Measurements from ENCODE around the gene DGKE.

The DGKE gene

GRCh38 chr17:56909742-56910508 lies 76.0 kb downstream of the DGKE start:
- no peak overlapping the region for H3K4me3 ChIP-seq (ENCODE audit: low read depth, low read length)
- no peak for DNase-seq (ENCODE audit: low read depth)
- TF ChIP-seq, protein P1, sequence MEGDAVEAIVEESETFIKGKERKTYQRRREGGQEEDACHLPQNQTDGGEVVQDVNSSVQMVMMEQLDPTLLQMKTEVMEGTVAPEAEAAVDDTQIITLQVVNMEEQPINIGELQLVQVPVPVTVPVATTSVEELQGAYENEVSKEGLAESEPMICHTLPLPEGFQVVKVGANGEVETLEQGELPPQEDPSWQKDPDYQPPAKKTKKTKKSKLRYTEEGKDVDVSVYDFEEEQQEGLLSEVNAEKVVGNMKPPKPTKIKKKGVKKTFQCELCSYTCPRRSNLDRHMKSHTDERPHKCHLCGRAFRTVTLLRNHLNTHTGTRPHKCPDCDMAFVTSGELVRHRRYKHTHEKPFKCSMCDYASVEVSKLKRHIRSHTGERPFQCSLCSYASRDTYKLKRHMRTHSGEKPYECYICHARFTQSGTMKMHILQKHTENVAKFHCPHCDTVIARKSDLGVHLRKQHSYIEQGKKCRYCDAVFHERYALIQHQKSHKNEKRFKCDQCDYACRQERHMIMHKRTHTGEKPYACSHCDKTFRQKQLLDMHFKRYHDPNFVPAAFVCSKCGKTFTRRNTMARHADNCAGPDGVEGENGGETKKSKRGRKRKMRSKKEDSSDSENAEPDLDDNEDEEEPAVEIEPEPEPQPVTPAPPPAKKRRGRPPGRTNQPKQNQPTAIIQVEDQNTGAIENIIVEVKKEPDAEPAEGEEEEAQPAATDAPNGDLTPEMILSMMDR (conservative IDR thresholded peaks at IDR 0.05; ENCODE audit: low read depth, low read length) = no peak

DNA sequence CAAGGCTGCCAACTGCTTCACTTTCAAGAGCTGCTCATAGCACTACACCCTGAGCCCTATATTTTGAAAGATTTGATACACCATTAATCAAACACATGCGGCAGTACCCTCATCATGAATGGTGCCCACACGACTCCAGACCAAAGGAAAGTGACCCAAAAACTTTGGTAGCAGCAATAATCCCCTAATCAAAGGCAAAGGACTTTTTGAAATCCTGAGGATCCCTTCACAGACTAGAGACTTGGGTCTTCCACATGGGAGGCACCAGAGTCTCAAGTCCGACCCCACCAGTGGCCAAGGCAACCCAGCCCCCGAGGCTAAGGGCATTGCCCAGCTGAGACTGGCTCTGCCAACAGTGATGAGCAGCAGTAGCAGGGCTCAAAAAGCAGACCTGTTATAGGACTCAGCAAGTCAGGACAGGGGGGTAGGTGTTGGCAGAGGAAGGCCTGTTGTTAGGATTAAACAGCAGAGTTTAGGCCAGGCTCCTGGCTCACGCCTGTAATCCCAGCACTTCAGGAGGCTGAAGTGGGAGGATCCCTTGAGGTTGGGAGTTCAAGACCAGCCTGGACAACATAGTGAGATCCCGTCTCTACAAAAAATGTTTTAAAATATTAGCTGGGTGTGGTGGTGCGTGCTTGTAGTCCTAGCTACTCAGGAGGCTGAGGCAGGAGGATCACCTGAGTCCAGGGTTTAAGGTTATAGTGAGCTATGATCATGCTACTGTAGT lies 76.7 kb downstream of the DGKE start:
- no peak overlapping the region for H3K4me3 ChIP-seq (ENCODE audit: low read depth, low read length)
- no peak for DNase-seq (ENCODE audit: low read depth)
- TF ChIP-seq, protein P1 (conservative IDR thresholded peaks at IDR 0.05; ENCODE audit: low read depth, low read length) = no peak

DNA sequence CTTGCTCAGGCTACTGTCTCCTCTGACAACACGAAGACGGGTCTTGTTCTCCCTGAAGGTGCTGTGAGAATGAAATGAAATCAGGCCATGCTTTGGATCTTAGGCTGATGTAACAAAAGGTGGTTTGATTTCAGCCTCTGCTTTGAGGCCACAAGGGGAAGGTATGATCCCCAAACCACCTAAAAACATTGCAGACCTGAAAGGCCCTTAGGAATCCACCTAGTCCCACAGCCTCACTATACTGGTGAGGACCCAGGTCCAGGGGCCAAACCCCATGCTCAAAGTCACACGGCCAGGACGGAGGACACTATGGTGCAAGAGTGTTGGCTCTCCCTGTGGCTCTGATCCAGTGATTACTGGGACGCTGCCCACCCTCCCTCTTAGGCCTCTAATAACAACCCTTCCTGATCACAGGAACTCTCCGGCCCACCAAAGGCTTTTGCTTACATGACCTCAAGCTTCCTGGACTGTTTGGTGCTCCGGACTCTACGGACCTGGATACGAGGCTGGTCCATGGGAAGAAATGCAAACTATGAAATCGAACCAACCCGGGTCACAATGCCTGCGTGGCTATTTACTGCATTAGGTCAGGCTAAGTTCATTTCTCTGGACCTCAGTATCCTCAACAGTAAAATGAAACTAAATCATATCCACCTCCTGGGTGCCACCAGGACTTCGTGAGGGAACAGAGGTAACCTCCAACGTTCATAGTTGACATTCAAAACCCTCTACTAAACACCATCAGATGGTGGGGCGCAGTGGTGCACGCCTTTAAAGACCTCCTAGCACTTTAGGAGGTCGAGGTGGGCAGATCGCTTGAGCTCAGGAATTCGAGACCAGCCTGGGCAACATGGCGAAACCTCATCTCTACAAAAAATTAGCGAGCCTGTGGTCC lies 78.4 kb downstream of the DGKE start:
- H3K4me3 ChIP-seq (ENCODE audit: low read depth, low read length) = peak overlapping the region; percentile 99
- TF ChIP-seq, protein P1 (conservative IDR thresholded peaks at IDR 0.05; ENCODE audit: low read depth, low read length) = no peak
- DNase-seq (ENCODE audit: low read depth) = peak; percentile 9

DNA sequence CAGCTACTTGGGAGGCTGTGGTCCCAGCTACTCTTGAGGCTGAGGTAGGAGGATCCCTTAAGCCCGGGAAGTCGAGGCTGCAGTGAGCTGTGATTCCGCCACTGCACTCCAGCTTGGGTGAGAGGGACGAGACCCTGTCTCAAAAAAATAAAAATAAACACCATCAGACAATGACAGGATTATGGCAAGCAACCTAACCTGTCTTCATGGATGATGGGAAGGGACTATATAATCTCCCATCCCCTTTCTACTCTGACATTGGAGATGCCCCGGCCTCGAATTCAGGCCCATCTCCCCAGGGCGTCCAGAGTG lies 79.0 kb downstream of the DGKE start:
- DNase-seq (ENCODE audit: low read depth) = no peak
- H3K4me3 ChIP-seq (ENCODE audit: low read depth, low read length) = peak overlapping the region; percentile 99
- TF ChIP-seq, protein P1 (conservative IDR thresholded peaks at IDR 0.05; ENCODE audit: low read depth, low read length) = no peak

GRCh38 chr17:56913353-56913866 lies 79.5 kb downstream of the DGKE start:
- peak; percentile 25 for DNase-seq (ENCODE audit: low read depth)
- TF ChIP-seq, protein P1 (conservative IDR thresholded peaks at IDR 0.05; ENCODE audit: low read depth, low read length) = no peak
- peak overlapping the region; percentile 99 for H3K4me3 ChIP-seq (ENCODE audit: low read depth, low read length)

GRCh38 chr17:56913867-56914580 lies 80.1 kb downstream of the DGKE start, which contains the start of gene TRIM25:
TRIM25 (minus strand) TSS chr17:56914049; CDS start chr17:56913988, 61 bp downstream.
- H3K4me3 ChIP-seq (ENCODE audit: low read depth, low read length) = peak within 1 kb of the TSS; percentile 99
- TF ChIP-seq, protein P1 (conservative IDR thresholded peaks at IDR 0.05; ENCODE audit: low read depth, low read length) = no peak
- DNase-seq (ENCODE audit: low read depth) = peak; percentile 80
